ENCODE data around the gene ZNF200.

The ZNF200 gene

GRCh38 chr16:3268294-3268693, 33.3 kb upstream of the ZNF200 start:
- no peak for TF ChIP-seq CTCF (IDR thresholded peaks at IDR 0.05; ENCODE audit: poor library complexity, severe bottlenecking)
- Histone ChIP-seq H3K4me3 (ENCODE audit: severe bottlenecking) (no peak overlapping the region), H3K4me1 (ENCODE audit: insufficient read depth, poor library complexity, severe bottlenecking) (no peaks in the 10 kb centered on the region), H3K36me3 (ENCODE audit: low read depth) (no peaks in the 10 kb centered on the region), H3K9me3 (ENCODE audit: severe bottlenecking) (no peaks in the 10 kb centered on the region), H3K27ac (ENCODE audit: poor library complexity, severe bottlenecking) (no peak overlapping the region), H3K27me3 (ENCODE audit: insufficient read depth, poor library complexity, severe bottlenecking) (no peaks in the 10 kb centered on the region)
- ATAC-seq (ENCODE audit: low read depth): no peak
- DNase-seq (ENCODE audit: low spot score): no peak

- H3K4me1 ChIP-seq (ENCODE audit: insufficient read depth, poor library complexity, severe bottlenecking): no peaks in the 10 kb centered on the region
- H3K4me3 ChIP-seq (ENCODE audit: severe bottlenecking): no peak overlapping the region
- ATAC-seq (ENCODE audit: low read depth) (no peak), DNase-seq (ENCODE audit: low spot score) (no peak)
- H3K27ac ChIP-seq (ENCODE audit: poor library complexity, severe bottlenecking): no peak overlapping the region
- peak; percentile 65 for TF ChIP-seq CTCF (IDR thresholded peaks at IDR 0.05; ENCODE audit: poor library complexity, severe bottlenecking)
- H3K9me3 ChIP-seq (ENCODE audit: severe bottlenecking): no peaks in the 10 kb centered on the region
- H3K27me3 ChIP-seq (ENCODE audit: insufficient read depth, poor library complexity, severe bottlenecking): no peaks in the 10 kb centered on the region
- H3K36me3 ChIP-seq (ENCODE audit: low read depth): no peaks in the 10 kb centered on the region
Observed at GRCh38 chr16:3266873-3267537, 32.0 kb upstream of the ZNF200 start.

GRCh38 chr16:3264137-3265036, 29.4 kb upstream of the ZNF200 start:
- no peaks in the 10 kb centered on the region for H3K36me3 ChIP-seq (ENCODE audit: low read depth)
- peak overlapping the region; percentile 90 for H3K27ac ChIP-seq (ENCODE audit: poor library complexity, severe bottlenecking)
- no peaks in the 10 kb centered on the region for H3K27me3 ChIP-seq (ENCODE audit: insufficient read depth, poor library complexity, severe bottlenecking)
- H3K9me3 ChIP-seq (ENCODE audit: severe bottlenecking): no peaks in the 10 kb centered on the region
- TF ChIP-seq CTCF (IDR thresholded peaks at IDR 0.05; ENCODE audit: poor library complexity, severe bottlenecking): no peak
- no peaks in the 10 kb centered on the region for H3K4me1 ChIP-seq (ENCODE audit: insufficient read depth, poor library complexity, severe bottlenecking)
- H3K4me3 ChIP-seq (ENCODE audit: severe bottlenecking): peak overlapping the region; percentile 69
- ATAC-seq (ENCODE audit: low read depth) (peak; percentile 95), DNase-seq (ENCODE audit: low spot score) (peak; percentile 99)

GRCh38 chr16:3262517-3262916, 27.6 kb upstream of the ZNF200 start:
- DNase-seq (ENCODE audit: low spot score) (no peak), ATAC-seq (ENCODE audit: low read depth) (no peak)
- Histone ChIP-seq H3K9me3 (ENCODE audit: severe bottlenecking) (no peaks in the 10 kb centered on the region), H3K27ac (ENCODE audit: poor library complexity, severe bottlenecking) (no peak overlapping the region), H3K4me1 (ENCODE audit: insufficient read depth, poor library complexity, severe bottlenecking) (no peaks in the 10 kb centered on the region), H3K27me3 (ENCODE audit: insufficient read depth, poor library complexity, severe bottlenecking) (no peaks in the 10 kb centered on the region), H3K36me3 (ENCODE audit: low read depth) (no peaks in the 10 kb centered on the region), H3K4me3 (ENCODE audit: severe bottlenecking) (no peak overlapping the region)
- no peak for TF ChIP-seq CTCF (IDR thresholded peaks at IDR 0.05; ENCODE audit: poor library complexity, severe bottlenecking)
